T-helper 22 cell (primary cell): ENCODE data around the gene GAS7.
"Not testable (repeated sequence)": the region's sequence is repeated elsewhere in the genome, so short reads cannot be mapped to it uniquely, and the experiment has no call there.

Experiments used
- DNase-seq: peaks from one replicate; pipeline ENCODE4 v3.0.0-alpha.2; 2020; ENCODE audit warnings: low read depth

Gene GAS7

GRCh38 chr17:10021272-10021984 is 177.0 kb downstream of the GAS7 start:
- DNase-seq: no peak

DNA sequence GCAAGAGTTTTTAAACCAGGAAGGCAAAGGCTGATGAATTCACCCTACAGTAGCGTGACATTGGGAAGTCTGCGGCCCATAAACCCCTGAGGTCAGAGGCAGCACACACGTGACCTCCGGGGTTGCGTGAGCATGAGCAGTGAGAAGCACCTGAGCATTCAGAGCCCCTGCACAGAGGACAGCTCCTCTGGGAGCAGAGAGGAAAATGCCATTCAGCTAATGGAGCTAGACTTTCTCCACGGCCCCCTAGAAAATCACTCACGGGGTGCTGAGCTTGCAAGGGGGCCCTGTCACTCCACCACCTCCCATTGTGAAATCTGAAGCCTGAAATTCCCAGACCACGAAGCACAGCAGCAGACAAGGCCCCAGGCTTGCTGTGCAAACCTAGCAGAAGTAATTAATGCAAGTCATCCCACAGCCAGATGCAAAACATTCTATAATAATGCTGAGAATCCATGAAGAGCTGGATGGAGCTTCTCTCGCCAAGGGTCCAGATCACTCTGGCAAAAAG is 178.4 kb downstream of the GAS7 start:
- no peak for DNase-seq

- no peak for DNase-seq
Observed at GRCh38 chr17:10018461-10018891, 179.9 kb downstream of the GAS7 start.

GRCh38 chr17:10016958-10017570 is 181.3 kb downstream of the GAS7 start:
- DNase-seq: not testable (repeated sequence)

DNA sequence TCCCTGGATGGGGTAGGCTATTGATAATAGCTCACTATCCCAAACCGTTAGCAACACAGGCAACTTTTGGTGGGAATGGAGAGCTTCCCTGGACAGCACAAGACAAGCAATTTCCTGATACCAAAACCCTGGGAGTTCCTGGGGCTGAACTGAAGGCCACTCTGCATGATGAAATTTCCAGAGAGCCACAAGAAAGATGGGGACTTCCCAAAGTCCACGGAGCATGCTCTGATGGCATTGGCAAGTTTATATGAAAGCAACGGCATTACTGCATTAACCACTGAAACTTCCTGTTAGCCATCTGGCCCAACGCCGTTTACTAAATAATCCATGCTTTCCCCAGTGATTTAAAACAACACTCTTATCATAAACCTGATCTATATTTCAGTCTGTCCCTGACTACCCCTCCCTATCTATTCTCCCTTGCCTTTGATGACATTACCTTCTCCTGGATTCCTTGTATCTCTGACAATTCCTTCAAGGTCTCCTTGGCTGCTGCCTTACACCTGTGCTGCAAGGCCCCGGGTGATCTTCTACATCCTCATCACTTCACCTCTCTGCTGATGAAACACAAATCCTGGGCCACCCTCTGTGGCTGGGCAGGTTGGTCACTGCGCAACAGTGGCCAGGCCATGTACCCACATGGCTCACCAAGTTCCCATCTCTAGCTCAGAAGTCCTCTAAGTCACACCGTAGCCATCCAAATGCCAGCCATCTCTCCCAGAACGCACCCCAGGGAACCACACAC is 184.9 kb downstream of the GAS7 start:
- no peak for DNase-seq

GRCh38 chr17:10010752-10011151 is 187.7 kb downstream of the GAS7 start:
- DNase-seq: no peak

- DNase-seq: no peak
Observed at GRCh38 chr17:10003705-10004104, 194.7 kb downstream of the GAS7 start.

DNA sequence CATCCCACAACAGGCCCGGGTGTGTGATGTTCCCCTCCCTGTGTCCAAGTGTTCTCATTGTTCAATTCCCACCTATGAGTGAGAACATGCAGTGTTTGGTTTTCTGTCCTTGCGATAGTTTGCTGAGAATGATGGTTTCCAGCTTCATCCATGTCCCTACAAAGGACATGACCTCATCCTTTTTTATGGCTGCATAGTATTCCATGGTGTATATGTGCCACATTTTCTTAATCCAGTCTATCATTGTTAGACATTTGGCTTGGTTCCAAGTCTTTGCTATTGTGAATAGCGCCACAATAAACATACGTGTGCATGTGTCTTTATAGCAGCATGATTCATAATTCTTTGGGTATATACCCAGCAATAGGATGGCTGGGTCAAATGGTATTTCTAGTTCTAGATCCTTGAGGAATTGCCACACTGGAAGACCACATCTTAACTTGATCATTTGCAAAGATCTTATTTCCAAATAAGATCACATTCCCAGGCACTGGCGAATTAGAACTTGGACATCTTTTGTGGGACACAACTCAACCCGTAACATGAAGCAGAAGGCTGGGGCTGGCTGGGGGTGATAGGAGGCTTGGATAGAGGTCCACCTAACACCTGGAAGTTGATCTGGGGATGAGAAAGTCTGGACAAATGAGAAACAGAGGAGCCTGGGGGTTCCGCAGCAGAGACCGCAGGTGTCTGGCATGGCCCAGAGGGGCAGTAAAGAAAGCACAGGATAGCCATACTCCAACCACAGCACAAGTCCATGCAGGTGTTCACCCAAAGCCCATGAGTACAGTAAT is 195.6 kb downstream of the GAS7 start:
- DNase-seq: not testable (repeated sequence)

DNA sequence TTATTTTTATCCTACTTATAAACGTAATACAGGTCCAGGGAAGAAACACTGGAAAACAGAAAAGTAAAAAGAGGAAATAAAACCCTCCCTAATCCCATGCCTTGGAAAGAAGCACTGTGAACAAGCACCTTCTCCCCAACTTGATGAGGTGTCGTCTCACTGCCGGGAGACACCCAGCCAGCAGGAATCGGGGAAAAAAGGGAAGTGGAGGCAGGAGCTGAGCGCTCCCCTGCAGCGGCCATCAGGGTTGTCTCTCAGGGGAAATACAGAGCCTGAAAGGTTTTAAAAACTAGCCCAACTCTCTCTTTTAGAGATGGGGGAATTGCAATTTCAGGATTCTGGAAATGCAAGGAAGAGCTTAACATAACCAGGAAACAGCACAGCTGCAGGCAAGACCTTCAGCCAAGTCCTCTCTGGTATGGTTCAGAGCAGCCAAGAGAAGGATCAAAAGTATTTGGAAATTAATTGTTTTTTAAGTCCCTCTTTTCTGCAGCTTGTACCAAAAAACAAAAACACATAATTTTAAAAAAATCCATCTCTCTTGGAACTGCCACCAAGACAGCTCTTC is 197.0 kb downstream of the GAS7 start:
- DNase-seq: no peak

DNA sequence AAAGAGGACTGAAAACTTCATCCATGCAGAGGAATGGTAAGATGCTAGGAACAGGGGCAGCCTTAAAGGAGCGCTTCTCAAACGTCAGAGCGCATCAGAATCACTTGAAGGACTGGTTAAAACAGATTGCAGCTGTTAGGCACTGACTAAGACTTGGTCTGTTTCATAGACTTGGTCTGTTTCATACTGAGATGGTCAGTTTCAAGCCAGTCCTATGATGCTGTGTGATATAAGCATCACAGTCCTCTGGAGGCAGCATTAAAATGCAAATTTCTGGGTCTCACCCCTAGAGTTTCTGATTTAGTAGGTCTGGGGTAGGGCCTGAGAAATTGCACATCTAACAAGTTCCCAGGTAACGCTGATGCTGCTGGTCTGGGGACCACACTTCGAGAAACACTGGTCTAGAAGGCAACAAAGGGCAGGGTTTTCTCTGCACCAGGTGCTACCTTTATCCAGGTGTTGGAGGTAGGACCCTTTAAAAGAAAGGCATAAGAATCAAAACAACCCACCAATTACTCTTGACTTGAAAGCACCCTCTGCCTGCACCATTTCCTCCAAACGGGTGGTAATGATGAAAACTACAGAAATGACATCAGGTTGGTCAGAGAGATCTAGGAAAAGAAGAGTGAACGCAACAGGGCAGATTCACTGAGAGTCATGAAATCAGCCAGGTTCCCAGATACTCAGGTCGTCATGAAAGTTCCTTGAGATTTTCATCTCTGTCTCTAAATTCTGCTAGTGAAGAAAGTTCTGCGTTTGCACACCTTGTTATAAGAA is 198.3 kb downstream of the GAS7 start:
- DNase-seq: no peak

DNA sequence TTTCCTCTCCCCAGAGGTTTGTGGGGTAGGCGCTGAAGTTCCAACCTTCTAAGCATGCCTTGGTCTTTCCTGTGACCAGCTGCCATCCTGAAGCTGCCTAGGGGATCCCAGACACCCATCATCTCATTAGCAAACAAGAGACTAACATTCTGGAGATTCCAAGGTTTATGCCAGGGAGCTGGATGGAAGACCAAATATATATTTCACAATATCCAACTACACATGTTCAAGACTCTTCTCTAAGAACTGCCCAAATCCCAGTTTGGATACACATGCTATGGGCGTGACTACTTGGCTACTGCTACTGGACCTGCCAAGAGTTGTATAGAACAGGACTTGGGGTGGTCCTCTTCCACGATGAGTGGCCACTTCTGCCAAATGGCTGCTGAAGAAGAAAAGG is 200.3 kb downstream of the GAS7 start:
- no peak for DNase-seq

- no peak for DNase-seq
Observed at GRCh38 chr17:9994761-9995160, 203.6 kb downstream of the GAS7 start.

DNA sequence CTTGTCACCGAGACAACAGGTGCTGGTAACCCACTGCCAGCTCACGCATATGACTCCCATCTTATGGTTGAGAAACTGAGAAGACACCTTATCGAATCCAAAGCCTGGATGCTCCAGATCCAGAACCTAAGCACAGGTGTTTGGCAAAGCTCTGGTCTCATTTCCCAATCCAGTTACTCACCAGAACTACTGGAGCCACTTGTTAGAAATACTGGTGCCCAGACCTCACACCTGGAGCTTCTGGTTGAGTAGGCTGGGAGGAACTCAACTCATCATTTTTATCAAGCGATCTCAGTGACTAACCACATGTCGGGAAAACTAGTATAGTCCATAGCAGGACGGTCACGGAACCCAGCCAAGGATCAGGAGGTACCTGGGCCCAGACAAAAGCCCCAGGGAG is 206.6 kb downstream of the GAS7 start:
- DNase-seq: no peak

- no peak for DNase-seq
Observed at GRCh38 chr17:9991351-9991750, 207.1 kb downstream of the GAS7 start.

DNA sequence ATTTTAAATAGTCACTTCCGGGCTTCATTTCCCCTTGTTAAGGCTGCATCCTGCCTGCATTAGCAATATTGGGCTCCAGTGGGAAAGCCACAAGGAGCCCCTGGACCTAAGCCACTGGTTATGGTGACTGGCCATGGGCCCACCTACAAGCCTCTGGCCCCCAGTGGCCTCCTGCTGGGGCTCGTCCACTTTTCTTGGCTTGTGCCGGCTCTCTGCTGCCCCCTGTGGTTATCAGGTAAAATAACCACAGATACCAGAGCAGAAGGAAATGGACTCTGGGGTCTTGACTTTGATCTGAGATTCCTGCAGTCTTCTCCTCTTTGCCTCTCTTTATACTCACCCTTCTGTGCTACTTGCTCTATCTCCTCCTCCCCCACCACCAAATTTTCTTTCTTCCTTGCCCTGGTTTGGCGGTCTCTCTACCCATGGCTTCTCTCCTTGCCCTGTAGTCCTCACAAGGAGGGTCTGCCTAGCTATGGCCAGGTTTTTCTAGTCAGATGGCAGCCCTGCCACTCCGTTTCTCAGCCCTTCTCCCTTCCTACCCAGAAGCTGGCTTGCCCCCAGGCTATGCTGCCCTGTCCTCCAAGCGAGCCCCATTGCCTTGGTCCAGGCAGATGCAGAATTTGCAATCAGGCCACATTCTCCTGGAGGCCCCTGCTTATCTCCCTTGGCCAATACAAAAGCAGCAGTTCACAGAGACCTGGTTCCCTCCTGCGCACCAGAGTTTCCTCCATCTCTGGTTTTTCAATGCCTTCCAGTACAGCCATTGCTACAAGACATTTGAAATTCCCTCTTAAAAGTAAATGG is 210.4 kb downstream of the GAS7 start:
- no peak for DNase-seq

GRCh38 chr17:9986754-9987382 is 211.5 kb downstream of the GAS7 start:
- no peak for DNase-seq

- DNase-seq: no peak
Observed at GRCh38 chr17:9985646-9986045, 212.8 kb downstream of the GAS7 start.

GRCh38 chr17:9984768-9985167 is 213.6 kb downstream of the GAS7 start:
- DNase-seq: no peak

GRCh38 chr17:9982159-9982558 is 216.2 kb downstream of the GAS7 start:
- DNase-seq: no peak
